Superior temporal gyrus (tissue), 1 donor: ENCODE data around the gene MYOM1.

Source experiments
- DNase-seq: peaks from one replicate; pipeline ENCODE4 v3.0.0-alpha.2; 2016; ENCODE audit errors: extremely low spot score

Gene MYOM1

DNA sequence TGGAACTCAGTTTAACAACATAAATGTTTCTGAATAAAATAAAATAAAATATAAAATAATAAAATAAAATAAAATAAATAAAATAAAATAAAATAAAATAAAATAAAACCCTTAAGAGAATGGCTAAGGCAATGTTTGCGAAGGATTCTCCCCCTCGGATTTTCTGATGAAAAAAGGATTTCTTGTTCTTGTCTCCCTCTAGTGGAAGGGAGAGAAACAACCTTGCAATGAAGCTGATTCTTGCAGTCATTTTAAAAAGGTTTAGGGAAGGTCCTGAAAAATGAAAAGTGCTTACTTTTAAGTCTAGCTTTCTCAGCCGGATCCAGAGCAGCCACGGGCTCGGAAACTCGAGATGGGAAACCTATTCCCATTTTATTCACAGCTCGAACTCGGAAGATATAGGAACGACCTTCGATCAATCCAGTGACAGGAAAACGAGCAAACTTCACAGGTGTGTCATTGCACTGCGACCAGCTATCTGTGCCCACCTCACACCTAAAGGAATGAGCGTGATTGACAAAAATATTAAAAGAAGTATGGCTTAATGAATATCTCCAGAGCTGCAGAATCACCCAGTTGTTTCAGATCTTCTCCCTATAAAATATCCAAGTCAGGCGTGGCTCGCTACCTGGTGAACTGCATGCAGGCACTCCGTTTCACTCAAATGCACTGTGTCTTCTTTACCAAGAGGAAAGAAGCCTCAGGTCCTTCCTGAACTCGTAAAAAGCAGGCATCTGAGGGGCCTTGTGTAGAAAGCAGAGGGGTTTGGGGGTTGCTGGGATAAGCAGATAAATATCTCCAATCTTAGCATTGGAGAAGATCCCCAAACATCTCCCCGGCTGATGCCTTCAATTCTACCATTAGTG, 68.1 kb downstream of the MYOM1 start:
- peak; percentile 84 for DNase-seq

DNA sequence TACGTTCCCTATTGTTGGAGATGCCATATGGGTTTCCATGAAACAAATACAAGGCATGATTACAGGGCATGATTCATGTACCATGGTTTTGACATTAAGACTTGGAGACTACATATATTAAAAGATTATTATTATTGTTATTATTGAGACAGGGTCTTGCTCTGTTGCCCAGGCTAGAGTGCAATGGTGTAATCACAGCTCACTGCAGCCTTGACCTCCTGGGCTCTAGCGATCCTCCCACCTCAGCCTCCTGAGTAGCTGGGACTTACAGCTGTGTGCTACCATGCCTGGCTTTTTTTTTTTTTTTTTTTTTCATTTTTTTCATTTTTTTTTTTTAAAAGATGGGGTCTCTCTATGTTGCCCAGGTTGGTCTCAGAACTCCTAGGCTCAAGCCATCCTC, 69.1 kb downstream of the MYOM1 start:
- DNase-seq = no peak

- DNase-seq = no peak
Measured at GRCh38 chr18:3150274-3150673, 69.5 kb downstream of the MYOM1 start.

- no peak for DNase-seq
Measured at GRCh38 chr18:3148930-3149535, 70.7 kb downstream of the MYOM1 start.

DNA sequence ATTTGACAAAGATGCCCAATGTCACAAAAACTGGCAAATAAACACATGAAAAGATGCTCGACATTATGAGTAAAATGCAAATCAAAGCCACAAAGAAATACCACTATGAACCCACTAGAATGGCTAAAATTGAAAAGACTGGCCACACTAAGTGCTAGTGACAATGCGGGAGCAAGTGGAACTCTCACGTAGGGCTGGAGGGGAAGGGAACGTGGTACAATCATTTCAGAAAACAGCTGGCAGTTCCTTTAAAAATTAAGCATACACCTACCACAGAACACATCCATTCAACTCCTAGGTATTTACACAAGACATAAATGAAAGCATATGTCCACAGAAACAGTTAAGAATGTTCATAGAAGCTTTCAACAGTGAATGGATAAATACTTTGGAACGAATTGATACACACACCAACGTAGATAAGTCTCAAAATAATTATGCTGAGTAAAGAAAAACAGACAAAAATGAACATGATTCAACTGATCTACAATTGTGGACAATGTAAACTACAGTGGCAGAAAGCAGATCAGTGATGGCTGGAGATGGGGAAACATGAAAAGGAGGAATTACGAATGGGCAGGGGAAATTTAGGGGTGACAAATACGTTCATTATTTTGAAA, 71.7 kb downstream of the MYOM1 start:
- no peak for DNase-seq

- no peak for DNase-seq
Measured at GRCh38 chr18:3140986-3141639, 78.7 kb downstream of the MYOM1 start.

- DNase-seq = no peak
Measured at GRCh38 chr18:3140342-3140741, 79.4 kb downstream of the MYOM1 start.

GRCh38 chr18:3139406-3139805, 80.4 kb downstream of the MYOM1 start:
- DNase-seq = no peak

- DNase-seq = no peak
Measured at GRCh38 chr18:3138274-3138975, 81.3 kb downstream of the MYOM1 start.

- peak; percentile 57 for DNase-seq
Measured at GRCh38 chr18:3135536-3135935, 84.2 kb downstream of the MYOM1 start.

- DNase-seq = no peak
Measured at GRCh38 chr18:3132700-3133099, 87.1 kb downstream of the MYOM1 start.

- no peak for DNase-seq
Measured at GRCh38 chr18:3130344-3130743, 89.4 kb downstream of the MYOM1 start.

DNA sequence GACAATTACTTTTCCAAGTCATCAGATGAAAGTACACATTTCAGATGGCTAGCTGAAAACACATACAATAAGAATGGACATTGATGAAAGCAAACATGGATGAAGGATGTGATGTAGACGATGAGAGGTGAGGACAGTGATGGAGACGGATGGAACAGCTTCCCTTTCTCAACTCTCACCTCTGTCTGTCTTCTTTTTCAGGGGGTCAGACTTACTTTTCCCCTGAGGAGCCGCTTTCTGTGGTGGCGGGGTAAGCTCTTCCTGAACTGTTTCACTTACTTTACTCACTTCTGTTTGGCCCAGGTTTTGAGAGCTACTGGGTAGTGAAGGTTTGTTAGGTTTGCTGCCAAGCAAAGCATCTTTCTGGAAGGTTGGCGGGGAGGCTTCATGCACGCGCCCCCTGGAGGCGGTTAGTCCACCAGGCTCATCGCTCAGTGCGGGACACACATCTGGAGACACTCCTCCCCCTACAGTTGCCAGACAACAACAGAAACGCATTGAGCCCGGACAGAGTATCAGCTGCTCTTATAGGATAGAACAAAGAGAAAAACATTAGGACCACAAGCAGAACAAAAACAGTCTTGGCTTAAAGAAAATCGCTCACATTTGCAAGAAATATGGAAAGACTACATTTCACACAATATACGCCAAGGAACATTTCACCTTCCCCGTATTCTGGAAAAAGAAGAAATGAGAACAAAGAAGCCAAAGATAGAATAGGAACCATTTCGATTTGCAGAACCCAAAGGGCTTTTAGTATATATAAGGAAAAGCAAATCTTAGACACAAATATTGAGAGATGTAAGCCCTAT, 90.5 kb downstream of the MYOM1 start:
- peak; percentile 93 for DNase-seq

DNA sequence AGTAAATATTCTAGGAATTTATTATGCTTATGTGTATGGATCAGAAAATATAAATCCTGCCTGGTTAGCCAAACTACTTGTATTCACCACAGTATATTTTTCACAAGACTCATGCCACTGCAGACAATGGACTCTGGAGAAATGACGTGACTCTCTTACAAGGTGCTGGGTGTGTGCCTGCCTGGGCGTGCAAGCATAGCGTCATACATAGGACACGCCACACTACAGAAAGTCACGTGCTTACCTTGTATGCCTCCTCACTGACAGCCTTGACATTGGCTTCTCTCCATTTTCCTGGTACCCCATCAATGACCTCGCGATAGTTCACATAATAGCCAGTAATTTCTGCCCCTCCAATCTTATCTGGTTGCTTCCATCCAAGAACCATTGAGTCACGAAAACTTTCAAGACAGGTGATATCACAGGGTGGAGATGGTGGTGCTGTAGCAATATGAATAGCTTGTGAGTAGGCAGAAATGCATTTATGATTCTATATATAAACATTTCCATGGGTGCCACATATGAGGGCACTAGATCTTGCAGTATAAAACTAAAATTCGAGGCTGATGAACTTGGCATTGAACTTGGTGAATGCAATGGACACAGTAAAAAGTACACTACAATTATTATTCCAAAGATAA, 93.2 kb downstream of the MYOM1 start:
- no peak for DNase-seq

GRCh38 chr18:3124822-3125221, 94.9 kb downstream of the MYOM1 start:
- DNase-seq = no peak

DNA sequence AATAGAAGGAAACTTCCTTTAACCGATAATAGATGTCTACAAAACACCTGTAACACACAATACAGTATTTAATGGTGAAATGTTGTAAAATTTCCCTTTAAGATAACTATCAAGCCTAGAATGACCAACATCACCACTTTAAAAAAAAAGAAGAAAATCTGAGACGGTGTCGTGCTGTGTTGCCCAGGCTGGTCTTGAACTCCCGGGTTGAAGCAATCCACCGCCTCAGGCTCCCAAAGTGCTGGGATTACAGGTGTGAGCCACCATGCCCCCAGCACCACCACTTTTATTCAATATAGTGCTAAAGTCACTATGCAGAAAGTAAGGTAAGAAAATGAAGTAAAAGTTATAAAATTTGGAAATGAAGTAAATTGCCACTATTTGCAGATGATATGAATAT, 96.9 kb downstream of the MYOM1 start:
- no peak for DNase-seq

GRCh38 chr18:3121259-3121658, 98.5 kb downstream of the MYOM1 start:
- DNase-seq = no peak

- DNase-seq = no peak
Measured at GRCh38 chr18:3120356-3120755, 99.4 kb downstream of the MYOM1 start.

- no peak for DNase-seq
Measured at GRCh38 chr18:3119401-3120341, 100.1 kb downstream of the MYOM1 start.
